HEK293 (cell line): Measurements from ENCODE around the gene LY6G5C.

Experiments
- HOXC10 ChIP-seq: sonication (generic); formaldehyde crosslinking; IDR thresholded peaks from 2 replicates; pipeline ENCODE4 v1.8.1; 2023; ENCODE audit warnings: mild to moderate bottlenecking, missing genetic modification reagents
- PRDM1 ChIP-seq: fragments of 450-650 bp; formaldehyde crosslinking; IDR thresholded peaks from 2 replicates; pipeline ENCODE4; 2016; ENCODE audit warnings: missing biosample characterization, missing genetic modification characterization
- ZBTB1 ChIP-seq: fragments of 450-650 bp; formaldehyde crosslinking; IDR thresholded peaks from 2 replicates; pipeline ENCODE4 v1.5.1; 2016; ENCODE audit warnings: missing biosample characterization, missing genetic modification characterization
- ZBTB21 ChIP-seq: fragments of 450-650 bp; formaldehyde crosslinking; IDR thresholded peaks from 2 replicates; pipeline ENCODE4 v1.5.1; 2017; ENCODE audit warnings: missing biosample characterization, missing genetic modification characterization
- ZNF148 ChIP-seq: fragments of 450-650 bp; formaldehyde crosslinking; IDR thresholded peaks from 2 replicates; pipeline ENCODE4 v1.5.0; 2017; ENCODE audit warnings: missing biosample characterization, missing genetic modification characterization, borderline replicate concordance
- ZNF175 ChIP-seq: fragments of 450-650 bp; formaldehyde crosslinking; IDR thresholded peaks from 2 replicates; pipeline ENCODE4 v1.5.1; 2016; ENCODE audit warnings: missing biosample characterization, missing genetic modification characterization
- ZNF214 ChIP-seq: fragments of 450-650 bp; formaldehyde crosslinking; IDR thresholded peaks from 2 replicates; pipeline ENCODE4 v1.5.1; 2017; ENCODE audit warnings: missing biosample characterization, mild to moderate bottlenecking, missing genetic modification characterization, borderline replicate concordance
- ZNF23 ChIP-seq: fragments of 450-650 bp; formaldehyde crosslinking; IDR thresholded peaks from 2 replicates; pipeline ENCODE4 v1.5.1; 2016; ENCODE audit warnings: missing biosample characterization, missing genetic modification characterization, borderline replicate concordance
- ZNF239 ChIP-seq: fragments of 450-650 bp; formaldehyde crosslinking; IDR thresholded peaks from 2 replicates; pipeline ENCODE4 v1.5.1; 2016; ENCODE audit warnings: missing biosample characterization, missing genetic modification characterization
- ZNF274 ChIP-seq, 2 experiments: fragments of 200-500 bp in 1 of 2; fragments of 450-650 bp in 1 of 2; sonication (Bioruptor generic) in 1 of 2; formaldehyde crosslinking in 1 of 2; IDR thresholded peaks; 2 replicates each; pipeline versions ENCODE4 v1.5.1 to v1.6.1; 2014 to 2016; ENCODE audit warnings: borderline replicate concordance in 1 of 2, inconsistent platforms in 1 of 2, low read length in 1 of 2, missing biosample characterization in 1 of 2, missing genetic modification characterization in 1 of 2
- ZNF311 ChIP-seq: fragments of 450-650 bp; formaldehyde crosslinking; IDR thresholded peaks from 2 replicates; pipeline ENCODE4 v1.5.1; 2017; ENCODE audit warnings: missing biosample characterization, missing genetic modification characterization, borderline replicate concordance
- ZNF350 ChIP-seq: fragments of 450-650 bp; formaldehyde crosslinking; IDR thresholded peaks from 2 replicates; pipeline ENCODE4 v1.5.0; 2017; ENCODE audit warnings: missing biosample characterization, mild to moderate bottlenecking, missing genetic modification characterization
- ZNF404 ChIP-seq: fragments of 450-650 bp; formaldehyde crosslinking; IDR thresholded peaks from 2 replicates; pipeline ENCODE4 v1.5.1; 2017; ENCODE audit warnings: missing biosample characterization, missing genetic modification characterization
- ZNF473 ChIP-seq: fragments of 450-650 bp; formaldehyde crosslinking; IDR thresholded peaks from 2 replicates; pipeline ENCODE4 v1.5.1; 2017; ENCODE audit warnings: missing biosample characterization, missing genetic modification characterization
- ZNF510 ChIP-seq: fragments of 450-650 bp; formaldehyde crosslinking; IDR thresholded peaks from 2 replicates; pipeline ENCODE4 v1.5.1; 2018; ENCODE audit warnings: mild to moderate bottlenecking, missing genetic modification characterization, missing biosample characterization; ENCODE audit not compliant: insufficient replicate concordance
- ZNF529 ChIP-seq: fragments of 450-650 bp; formaldehyde crosslinking; IDR thresholded peaks from 2 replicates; pipeline ENCODE4 v1.5.1; 2017; ENCODE audit warnings: missing genetic modification characterization, missing biosample characterization; ENCODE audit not compliant: insufficient replicate concordance
- ZNF548 ChIP-seq: fragments of 450-650 bp; formaldehyde crosslinking; IDR thresholded peaks from 2 replicates; pipeline ENCODE4 v1.5.1; 2016; ENCODE audit warnings: missing biosample characterization, missing genetic modification characterization
- ZNF768 ChIP-seq: fragments of 450-650 bp; formaldehyde crosslinking; IDR thresholded peaks from 2 replicates; pipeline ENCODE4 v1.5.1; 2018; ENCODE audit warnings: missing biosample characterization, mild to moderate bottlenecking, missing genetic modification characterization
- ZNF791 ChIP-seq: fragments of 450-650 bp; formaldehyde crosslinking; IDR thresholded peaks from 2 replicates; pipeline ENCODE4 v1.5.1; 2016; ENCODE audit warnings: missing biosample characterization, missing genetic modification characterization
- ZNF792 ChIP-seq: fragments of 450-650 bp; formaldehyde crosslinking; IDR thresholded peaks from 2 replicates; pipeline ENCODE4 v1.5.1; 2016; ENCODE audit warnings: missing biosample characterization, missing genetic modification characterization
- ZSCAN23 ChIP-seq: fragments of 450-650 bp; formaldehyde crosslinking; IDR thresholded peaks from 2 replicates; pipeline ENCODE4 v1.5.1; 2016; ENCODE audit warnings: missing biosample characterization, missing genetic modification characterization
- ZSCAN4 ChIP-seq: fragments of 450-650 bp; formaldehyde crosslinking; IDR thresholded peaks from 2 replicates; pipeline ENCODE4 v1.5.1; 2017; ENCODE audit warnings: missing biosample characterization, missing genetic modification characterization
- TF ChIP-seq, protein P1 (sequence below): fragments of 450-650 bp; formaldehyde crosslinking; IDR thresholded peaks from 2 replicates; pipeline ENCODE4 v1.5.1; 2016; ENCODE audit warnings: missing biosample characterization, missing genetic modification characterization
- TF ChIP-seq, protein P2 (sequence below): IDR thresholded peaks from 2 replicates; pipeline ENCODE4 v1.6.1; 2011; ENCODE audit warnings: mild to moderate bottlenecking, low read depth, low read length, borderline replicate concordance

The LY6G5C gene

DNA sequence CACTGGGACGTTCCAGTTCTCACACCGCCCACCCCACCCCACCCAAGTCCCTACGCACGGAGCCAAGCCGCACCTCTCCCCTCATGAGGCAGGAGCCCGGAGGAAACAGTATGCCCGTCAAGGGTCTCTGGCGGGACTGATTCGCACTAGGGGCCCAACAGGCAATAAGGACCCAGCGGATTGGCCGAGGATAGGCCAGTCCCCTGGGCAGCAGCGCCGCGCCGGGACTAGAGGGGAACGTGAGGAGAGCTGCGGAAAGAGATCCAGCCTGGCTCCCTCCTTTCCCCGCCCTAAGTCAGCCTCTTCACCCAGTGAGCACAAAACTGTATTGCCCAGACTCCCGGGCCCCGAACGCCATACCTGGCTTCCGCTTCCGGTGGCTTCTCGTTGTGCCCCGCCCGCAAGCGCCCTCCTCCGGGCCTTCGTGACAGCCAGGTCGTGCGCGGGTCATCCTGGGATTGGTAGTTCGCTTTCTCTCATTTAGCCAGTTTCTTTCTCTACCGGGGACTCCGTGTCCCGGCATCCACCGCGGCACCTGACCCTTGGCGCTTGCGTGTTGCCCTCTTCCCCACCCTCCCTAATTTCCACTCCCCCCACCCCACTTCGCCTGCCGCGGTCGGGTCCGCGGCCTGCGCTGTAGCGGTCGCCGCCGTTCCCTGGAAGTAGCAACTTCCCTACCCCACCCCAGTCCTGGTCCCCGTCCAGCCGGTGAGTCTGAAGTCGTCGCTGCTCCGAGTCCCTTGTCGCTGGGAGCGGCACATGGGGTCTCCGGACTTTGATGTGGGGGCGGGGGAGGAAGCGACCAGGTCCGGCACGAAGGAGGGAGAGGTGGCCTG lies 15.1 kb downstream of the LY6G5C start, which contains the start of gene CSNK2B (continued):
- TF ChIP-seq ZNF350: no peak
- TF ChIP-seq ZNF311 (tag by site-specific recombination): no peak
- no peak for TF ChIP-seq ZNF214
- TF ChIP-seq ZSCAN23 (tag by site-specific recombination): no peak
- no peak for TF ChIP-seq ZNF791
- TF ChIP-seq ZBTB1 (tag by site-specific recombination): no peak
- no peak for TF ChIP-seq ZNF768 (tag by site-specific recombination)
- TF ChIP-seq ZNF148 (tag by site-specific recombination): no peak
- TF ChIP-seq ZNF792 (tag by site-specific recombination): no peak
- TF ChIP-seq, protein P1, sequence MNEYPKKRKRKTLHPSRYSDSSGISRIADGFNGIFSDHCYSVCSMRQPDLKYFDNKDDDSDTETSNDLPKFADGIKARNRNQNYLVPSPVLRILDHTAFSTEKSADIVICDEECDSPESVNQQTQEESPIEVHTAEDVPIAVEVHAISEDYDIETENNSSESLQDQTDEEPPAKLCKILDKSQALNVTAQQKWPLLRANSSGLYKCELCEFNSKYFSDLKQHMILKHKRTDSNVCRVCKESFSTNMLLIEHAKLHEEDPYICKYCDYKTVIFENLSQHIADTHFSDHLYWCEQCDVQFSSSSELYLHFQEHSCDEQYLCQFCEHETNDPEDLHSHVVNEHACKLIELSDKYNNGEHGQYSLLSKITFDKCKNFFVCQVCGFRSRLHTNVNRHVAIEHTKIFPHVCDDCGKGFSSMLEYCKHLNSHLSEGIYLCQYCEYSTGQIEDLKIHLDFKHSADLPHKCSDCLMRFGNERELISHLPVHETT (tag by site-specific recombination): no peak
- no peak for TF ChIP-seq ZNF23
- no peak for TF ChIP-seq ZNF548 (tag by site-specific recombination)
- no peak for TF ChIP-seq HOXC10 (CRISPR knock-in tag)
- no peak for TF ChIP-seq ZNF274 (IDR thresholded peaks at IDR 0.05; ENCODE audit: low read length)
- TF ChIP-seq ZNF274 (tag by site-specific recombination; IDR thresholded peaks at IDR 0.05; ENCODE audit: borderline replicate concordance): no peak
- TF ChIP-seq ZNF404: no peak
- TF ChIP-seq ZNF510 (tag by site-specific recombination): no peak
- no peak for TF ChIP-seq ZBTB21
- TF ChIP-seq ZNF239: no peak
- no peak for TF ChIP-seq ZNF175 (tag by site-specific recombination)
- TF ChIP-seq ZNF473 (tag by site-specific recombination): no peak
- no peak for TF ChIP-seq ZNF529 (tag by site-specific recombination)
- TF ChIP-seq, protein P2, sequence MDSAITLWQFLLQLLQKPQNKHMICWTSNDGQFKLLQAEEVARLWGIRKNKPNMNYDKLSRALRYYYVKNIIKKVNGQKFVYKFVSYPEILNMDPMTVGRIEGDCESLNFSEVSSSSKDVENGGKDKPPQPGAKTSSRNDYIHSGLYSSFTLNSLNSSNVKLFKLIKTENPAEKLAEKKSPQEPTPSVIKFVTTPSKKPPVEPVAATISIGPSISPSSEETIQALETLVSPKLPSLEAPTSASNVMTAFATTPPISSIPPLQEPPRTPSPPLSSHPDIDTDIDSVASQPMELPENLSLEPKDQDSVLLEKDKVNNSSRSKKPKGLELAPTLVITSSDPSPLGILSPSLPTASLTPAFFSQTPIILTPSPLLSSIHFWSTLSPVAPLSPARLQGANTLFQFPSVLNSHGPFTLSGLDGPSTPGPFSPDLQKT: peak; percentile 74; the same call in 1 of the 2 replicates
- TF ChIP-seq ZSCAN4: no peak
- TF ChIP-seq PRDM1: no peak
